K562 (cell line): ENCODE measurements around the gene SUPT16H.

ENCODE experiments used
- CTCF ChIP-seq, 3 experiments: IDR thresholded peaks in 2 of 3; conservative IDR thresholded peaks in 1 of 3; 2 replicates each; pipeline ENCODE4 v1.5.1; 2011 to 2012; ENCODE audit warnings: low read length in 3 of 3, mild to moderate bottlenecking in 3 of 3, control low read depth in 2 of 3, improper control_type of control experiment in 1 of 3, inconsistent platforms in 1 of 3, low read depth in 1 of 3, mixed read lengths in 1 of 3, moderate library complexity in 1 of 3; ENCODE audit not compliant: insufficient read depth in 2 of 3
- ELF4 ChIP-seq: fragments of 450-650 bp; formaldehyde crosslinking; IDR thresholded peaks from 2 replicates; pipeline ENCODE4 v1.4.0; 2022; ENCODE audit warnings: missing genetic modification characterization
- EP300 ChIP-seq: IDR thresholded peaks from 2 replicates; pipeline ENCODE4 v1.6.1; 2012; ENCODE audit warnings: low read length, improper control_type of control experiment
- EZH2 ChIP-seq: IDR thresholded peaks from 2 replicates; pipeline ENCODE4 v1.6.1; 2012; ENCODE audit warnings: low read depth, mild to moderate bottlenecking, inconsistent platforms, low read length, borderline replicate concordance
- GATA2 ChIP-seq: sonication (generic); formaldehyde crosslinking; IDR thresholded peaks from 2 replicates; pipeline ENCODE4 v1.4.0; 2020; ENCODE audit warnings: mild to moderate bottlenecking, missing genetic modification reagents
- MYNN ChIP-seq, 2 experiments: sonication (generic); formaldehyde crosslinking in 1 of 2; IDR thresholded peaks; 2 replicates each; pipeline versions ENCODE4 v1.5.0 to v1.6.1; 2016 to 2020; ENCODE audit warnings: antibody characterized with exemption in 1 of 2, missing genetic modification reagents in 1 of 2
- NONO ChIP-seq, 2 experiments: fragments of 200-400 bp in 1 of 2; fragments of 450-650 bp in 1 of 2; formaldehyde crosslinking in 1 of 2; IDR thresholded peaks; 2 replicates each; pipeline ENCODE4 v1.6.1; 2017; ENCODE audit warnings: low read depth in 2 of 2, mild to moderate bottlenecking in 2 of 2, moderate library complexity in 2 of 2, low read length in 1 of 2
- NR1H2 ChIP-seq: sonication (generic); formaldehyde crosslinking; IDR thresholded peaks from 2 replicates; pipeline ENCODE4 v1.4.0; 2020; ENCODE audit warnings: mild to moderate bottlenecking, missing genetic modification reagents
- PHF20 ChIP-seq: fragments of 450-650 bp; IDR thresholded peaks from 2 replicates; pipeline ENCODE4 v1.6.1; 2018; ENCODE audit not compliant: partially characterized antibody
- REST ChIP-seq, 2 experiments: fragments of 450-650 bp; formaldehyde crosslinking in 1 of 2; IDR thresholded peaks; 2 replicates each; pipeline versions ENCODE4 v1.4.0 to v1.6.1; 2014 to 2020; ENCODE audit warnings: mild to moderate bottlenecking in 2 of 2, borderline replicate concordance in 1 of 2, low read depth in 1 of 2
- ZFP91 ChIP-seq: sonication (generic); formaldehyde crosslinking; IDR thresholded peaks from 2 replicates; pipeline ENCODE4 v1.8.0; 2022; ENCODE audit warnings: mild to moderate bottlenecking, missing genetic modification reagents
- ZFX ChIP-seq: sonication (generic); formaldehyde crosslinking; IDR thresholded peaks from 2 replicates; pipeline ENCODE4 v1.8.0; 2022; ENCODE audit warnings: mild to moderate bottlenecking, missing genetic modification reagents, moderate library complexity

GRCh38 chr14:21405097-21405496 lies 21.3 kb upstream of the SUPT16H start:
- TF ChIP-seq CTCF (IDR thresholded peaks at IDR 0.05 in 2 of 3, conservative IDR thresholded peaks at IDR 0.05 in 1 of 3; ENCODE audit: insufficient read depth in 2 of 3, low read depth in 1 of 3, low read length in 3 of 3) (no peak), ZFX (no peak), ELF4 (CRISPR knock-in tag) (no peak), EP300 (no peak), NR1H2 (CRISPR knock-in tag) (no peak), PHF20 (no peak), GATA2 (no peak), NONO (IDR thresholded peaks at IDR 0.05; ENCODE audit: low read depth in 2 of 2, low read length in 1 of 2) (no peak), EZH2 (no peak), ZFP91 (CRISPR knock-in tag) (no peak), MYNN (IDR thresholded peaks at IDR 0.05) (no peak), MYNN (CRISPR knock-in tag; IDR thresholded peaks at IDR 0.05) (no peak), REST (IDR thresholded peaks at IDR 0.05; ENCODE audit: borderline replicate concordance) (no peak), REST (CRISPR knock-in tag; IDR thresholded peaks at IDR 0.05; ENCODE audit: low read depth) (no peak)
